Panc1 (cell line): ENCODE measurements around the gene DOCK1. TPM values are rescaled to one million over a fixed set of nuclear protein-coding genes. Genes with fewer than 3 reads are reported as not detected.

Source experiments
- ATAC-seq: fragments of 200-7000 bp; cut with Tn5 transposase; 2 replicates; pipeline ENCODE4 v1.9.1; 2020; ENCODE audit warnings: mild to moderate bottlenecking, moderate library complexity
- BruUV-seq: library from RNA; stranded (reverse); fragments of 400-500 nt; replicated peaks from 2 replicates; lab custom pipeline; 2021; lab: Mats Ljungman, UMichigan
- CTCF ChIA-PET: fragments of 300-600 bp; sonication (Branson Sonifier 250); formaldehyde crosslinking; loops from one replicate; lab custom pipeline; 2022; ENCODE audit warnings: antibody characterized with exemption; lab: Charles Lee
- POLR2A ChIA-PET: fragments of 300-600 bp; sonication (Branson Sonifier 250); formaldehyde crosslinking; loops from one replicate; lab custom pipeline; 2022; ENCODE audit warnings: antibody characterized with exemption; lab: Charles Lee
- DNase-seq: peaks from one replicate; pipeline ENCODE4 v3.0.0-alpha.2; 2010; ENCODE audit warnings: low read depth, low spot score
- H3K27ac ChIP-seq: 2 replicates; pipeline ENCODE4 v1.5.1; 2011; ENCODE audit warnings: mild to moderate bottlenecking, low read length, inconsistent platforms
- H3K27me3 ChIP-seq: fragments of 200-500 bp; sonication (Bioruptor generic); 2 replicates; pipeline ENCODE4 v1.6.0; 2014; ENCODE audit warnings: low read length, inconsistent platforms; ENCODE audit not compliant: control insufficient read depth, insufficient read depth
- H3K36me3 ChIP-seq: fragments of 200-500 bp; sonication (Bioruptor generic); 2 replicates; pipeline ENCODE4 v1.5.1; 2014; ENCODE audit warnings: inconsistent platforms, mild to moderate bottlenecking, low read length, moderate library complexity; ENCODE audit not compliant: control insufficient read depth, insufficient read depth
- H3K4me1 ChIP-seq: 2 replicates; pipeline ENCODE4 v1.5.1; 2011; ENCODE audit warnings: inconsistent platforms, mild to moderate bottlenecking, low read length, moderate library complexity; ENCODE audit not compliant: control insufficient read depth, insufficient read depth
- H3K4me3 ChIP-seq, 2 experiments: 2 replicates each; pipeline ENCODE4 v1.5.1; 2011 to 2012; ENCODE audit warnings: low read depth in 2 of 2, low read length in 2 of 2, mild to moderate bottlenecking in 2 of 2, inconsistent platforms in 1 of 2, moderate library complexity in 1 of 2
- H3K9me3 ChIP-seq: fragments of 200-500 bp; sonication (Bioruptor generic); 2 replicates; pipeline ENCODE4 v1.5.1; 2014; ENCODE audit warnings: low read depth, mild to moderate bottlenecking, inconsistent platforms, low read length, moderate library complexity; ENCODE audit not compliant: control insufficient read depth, insufficient read depth
- CTCF ChIP-seq: fragments of 450-650 bp; IDR thresholded peaks from 2 replicates; pipeline ENCODE4 v1.5.1; 2017; ENCODE audit warnings: mild to moderate bottlenecking
- POLR2AphosphoS5 ChIP-seq: IDR thresholded peaks from 2 replicates; pipeline ENCODE4 v1.6.1; 2012; ENCODE audit warnings: mild to moderate bottlenecking, low read depth, low read length, moderate library complexity
- REST ChIP-seq, 2 experiments: IDR thresholded peaks; 2 replicates each; pipeline ENCODE4 v1.6.1; 2011 to 2012; ENCODE audit warnings: low read depth in 2 of 2, control low read depth in 1 of 2, low read length in 1 of 2, mild to moderate bottlenecking in 1 of 2, moderate library complexity in 1 of 2; ENCODE audit not compliant: insufficient read depth in 1 of 2
- SIN3A ChIP-seq: IDR thresholded peaks from 2 replicates; pipeline ENCODE4 v1.6.1; 2012; ENCODE audit warnings: low read depth, mild to moderate bottlenecking, low read length, moderate library complexity, borderline replicate concordance; ENCODE audit not compliant: insufficient read depth
- TCF7L2 ChIP-seq: IDR thresholded peaks from 2 replicates; pipeline ENCODE4 v1.6.1; 2011; ENCODE audit warnings: mild to moderate bottlenecking, low read depth, low read length, inconsistent platforms
- in situ Hi-C: cut with HindIII; loops from 2 replicates; pipeline ENCODE4 v1.10.0; 2016; ENCODE audit warnings: low sequenced_read_pairs, low pct_unique_long_range_greater_than_20kb
- intact Hi-C: fragments of 100-400 bp; cut with micrococcal nuclease; formaldehyde crosslinking; loops from one replicate; pipeline ENCODE4 v1.10.0; 2022; ENCODE audit not compliant: unreplicated experiment
- total RNA-seq: library from RNA; stranded (reverse); gene quantifications from one replicate; pipeline ENCODE4 v1.2.1, GENCODE V29; 2021; ENCODE audit not compliant: unreplicated experiment

Gene DOCK1
- total RNA-seq, 1 experiment from 2014 or later, result 67.6 TPM

- intact Hi-C loops, result no loop called here
- BruUV-seq, result no TSS peak
- Histone ChIP-seq H3K4me3 (no peak overlapping the region), H3K36me3 (peaks cover 3% of the 10 kb centered on the region; the same call in 1 of the 2 replicates), H3K27ac (no peak overlapping the region), H3K9me3 (no peaks in the 10 kb centered on the region), H3K27me3 (no peaks in the 10 kb centered on the region), H3K4me1 (no peaks in the 10 kb centered on the region)
- no peak for DNase-seq
- no peak for ATAC-seq
- in situ Hi-C loops, result no loop called here
- no peak for TF ChIP-seq TCF7L2
- no peak for TF ChIP-seq CTCF
- no peak for TF ChIP-seq SIN3A
- TF ChIP-seq POLR2AphosphoS5, result no peak
- no peak for TF ChIP-seq REST (IDR thresholded peaks at IDR 0.05; ENCODE audit: insufficient read depth in 1 of 2, low read depth in 2 of 2, low read length in 1 of 2)
- ChIA-PET CTCF (no interaction called here), POLR2A (no interaction called here)
Observed at GRCh38 chr10:127020260-127020659, 115.0 kb downstream of the DOCK1 start.

- intact Hi-C loops, result no loop called here
- no TSS peak for BruUV-seq
- no peak overlapping the region for H3K27ac ChIP-seq
- H3K27me3 ChIP-seq, result no peaks in the 10 kb centered on the region
- ChIA-PET POLR2A (no interaction called here), CTCF (no interaction called here)
- peaks cover 3% of the 10 kb centered on the region; the same call in 1 of the 2 replicates for H3K36me3 ChIP-seq
- ATAC-seq, result no peak
- TF ChIP-seq CTCF (no peak), SIN3A (no peak), TCF7L2 (no peak), REST (IDR thresholded peaks at IDR 0.05; ENCODE audit: insufficient read depth in 1 of 2, low read depth in 2 of 2, low read length in 1 of 2) (no peak), POLR2AphosphoS5 (no peak)
- no peak for DNase-seq
- H3K9me3 ChIP-seq, result no peaks in the 10 kb centered on the region
- H3K4me1 ChIP-seq, result no peaks in the 10 kb centered on the region
- no peak overlapping the region for H3K4me3 ChIP-seq
- in situ Hi-C loops, result no loop called here
Observed at GRCh38 chr10:127021801-127022200, 116.6 kb downstream of the DOCK1 start.
